Measurements from ENCODE around the gene ATP2A3.
"Not testable (repeated sequence)": the region's sequence is repeated elsewhere in the genome, so short reads cannot be mapped to it uniquely, and the experiment has no call there.

The ATP2A3 gene

DNA sequence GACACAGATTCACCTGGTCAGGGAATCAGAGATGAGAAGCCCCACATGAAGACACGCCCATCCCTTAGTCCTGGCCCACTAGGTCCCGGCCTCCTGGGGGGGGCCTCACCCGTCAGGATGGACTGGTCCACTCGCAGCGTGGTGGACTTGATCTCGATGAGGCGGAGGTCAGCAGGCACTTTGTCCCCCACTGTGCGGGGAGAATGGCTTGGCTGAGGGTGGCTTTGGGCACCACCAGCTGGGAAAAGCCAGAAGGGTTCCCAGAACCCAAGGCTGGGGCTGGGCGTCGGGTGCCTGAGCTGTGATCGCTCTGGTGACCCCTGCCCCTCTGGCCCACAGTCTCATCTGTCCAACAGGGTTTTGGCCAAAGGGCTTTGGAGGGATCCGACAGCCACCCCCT, 13.7 kb downstream of the ATP2A3 start:
- Histone ChIP-seq H3K27ac (ENCODE audit: low read length) (no peak overlapping the region), H3K9ac (ENCODE audit: low read depth, low read length) (no peak overlapping the region), H3K4me1 (ENCODE audit: insufficient read depth, low read length) (no peaks in the 10 kb centered on the region), H3K27me3 (ENCODE audit: insufficient read depth, low read length) (no peaks in the 10 kb centered on the region), H3K9me3 (ENCODE audit: insufficient read depth, low read depth, low read length) (no peaks in the 10 kb centered on the region), H3K36me3 (ENCODE audit: insufficient read depth, low read depth, low read length) (no peaks in the 10 kb centered on the region), H3K4me3 (ENCODE audit: low read length) (no peak overlapping the region)

- no peak overlapping the region for H3K4me3 ChIP-seq (ENCODE audit: low read length)
- H3K36me3 ChIP-seq (ENCODE audit: insufficient read depth, low read depth, low read length) = no peaks in the 10 kb centered on the region
- no peak overlapping the region for H3K9ac ChIP-seq (ENCODE audit: low read depth, low read length)
- H3K27me3 ChIP-seq (ENCODE audit: insufficient read depth, low read length) = peaks cover under 1% of the 10 kb centered on the region; the same call in 1 of the 2 replicates
- H3K27ac ChIP-seq (ENCODE audit: low read length) = no peak overlapping the region
- no peaks in the 10 kb centered on the region for H3K4me1 ChIP-seq (ENCODE audit: insufficient read depth, low read length)
- no peaks in the 10 kb centered on the region for H3K9me3 ChIP-seq (ENCODE audit: insufficient read depth, low read depth, low read length)
These were observed 14.8 kb downstream of the ATP2A3 start for GRCh38 chr17:3949418-3949817.

DNA sequence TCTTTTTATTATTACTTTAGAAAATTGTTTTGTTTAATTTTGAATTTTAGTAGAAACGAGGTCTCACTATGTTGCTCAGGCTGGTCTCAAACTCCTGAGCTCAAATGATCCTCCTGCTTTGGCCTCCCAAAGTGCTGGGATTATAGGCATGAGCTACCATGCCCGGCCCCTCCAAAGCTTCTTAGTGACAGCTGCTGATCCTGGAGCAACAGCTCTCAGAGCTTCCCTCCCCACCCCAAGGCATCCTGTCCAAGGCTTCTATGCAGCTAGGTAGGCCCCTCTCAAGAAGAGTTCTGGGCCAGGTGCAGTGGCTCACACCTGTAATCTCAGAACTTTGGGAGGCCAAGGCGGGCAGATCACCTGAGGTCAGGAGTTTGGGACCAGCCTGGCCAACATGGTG, 15.7 kb downstream of the ATP2A3 start:
- H3K36me3 ChIP-seq (ENCODE audit: insufficient read depth, low read depth, low read length); H3K9me3 ChIP-seq (ENCODE audit: insufficient read depth, low read depth, low read length); H3K9ac ChIP-seq (ENCODE audit: low read depth, low read length); H3K27me3 ChIP-seq (ENCODE audit: insufficient read depth, low read length); H3K4me1 ChIP-seq (ENCODE audit: insufficient read depth, low read length); H3K27ac ChIP-seq (ENCODE audit: low read length); H3K4me3 ChIP-seq (ENCODE audit: low read length): not testable (repeated sequence)

DNA sequence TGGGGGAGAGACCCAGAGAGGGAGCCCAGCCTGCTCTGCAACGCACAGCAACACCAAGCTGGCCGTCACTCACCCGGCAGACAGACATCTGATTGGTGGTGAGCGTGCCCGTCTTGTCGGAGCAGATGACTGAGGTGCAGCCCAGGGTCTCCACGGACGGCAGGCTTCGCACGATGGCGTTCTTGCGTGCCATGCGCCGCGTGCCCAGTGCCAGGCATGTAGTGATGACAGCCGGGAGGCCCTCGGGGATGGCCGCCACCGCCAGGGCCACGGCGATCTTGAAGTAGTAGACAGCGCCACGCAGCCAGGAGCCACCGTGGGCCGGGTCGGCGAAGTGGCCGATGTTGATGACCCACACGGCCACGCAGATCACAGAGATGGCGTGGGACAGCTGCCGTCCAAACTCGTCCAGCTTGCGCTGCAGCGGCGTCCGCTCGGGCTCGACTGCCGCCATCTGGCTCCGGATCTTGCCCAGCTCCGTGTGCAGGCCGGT, 16.9 kb downstream of the ATP2A3 start:
- H3K36me3 ChIP-seq (ENCODE audit: insufficient read depth, low read depth, low read length) = no peaks in the 10 kb centered on the region
- H3K27ac ChIP-seq (ENCODE audit: low read length) = no peak overlapping the region

GRCh38 chr17:3946711-3947235, 17.5 kb downstream of the ATP2A3 start:
- no peaks in the 10 kb centered on the region for H3K9me3 ChIP-seq (ENCODE audit: insufficient read depth, low read depth, low read length)
- no peaks in the 10 kb centered on the region for H3K36me3 ChIP-seq (ENCODE audit: insufficient read depth, low read depth, low read length)
- H3K9ac ChIP-seq (ENCODE audit: low read depth, low read length) = no peak overlapping the region
- no peak overlapping the region for H3K27ac ChIP-seq (ENCODE audit: low read length)
- peaks cover 8% of the 10 kb centered on the region; the same call in 1 of the 2 replicates for H3K27me3 ChIP-seq (ENCODE audit: insufficient read depth, low read length)
- no peak overlapping the region for H3K4me3 ChIP-seq (ENCODE audit: low read length)
- H3K4me1 ChIP-seq (ENCODE audit: insufficient read depth, low read length) = 0 out of 2 replicates have a peak, but pooled peaks cover 4% of the 10 kb centered on the region

More for the DNA sequence above, 16.9 kb downstream of the ATP2A3 start:
- no peak overlapping the region for H3K4me3 ChIP-seq (ENCODE audit: low read length)
- H3K27me3 ChIP-seq (ENCODE audit: insufficient read depth, low read length) = peaks cover 8% of the 10 kb centered on the region; the same call in 1 of the 2 replicates
- no peaks in the 10 kb centered on the region for H3K9me3 ChIP-seq (ENCODE audit: insufficient read depth, low read depth, low read length)
- H3K4me1 ChIP-seq (ENCODE audit: insufficient read depth, low read length) = 0 out of 2 replicates have a peak, but pooled peaks cover 4% of the 10 kb centered on the region
- no peak overlapping the region for H3K9ac ChIP-seq (ENCODE audit: low read depth, low read length)

DNA sequence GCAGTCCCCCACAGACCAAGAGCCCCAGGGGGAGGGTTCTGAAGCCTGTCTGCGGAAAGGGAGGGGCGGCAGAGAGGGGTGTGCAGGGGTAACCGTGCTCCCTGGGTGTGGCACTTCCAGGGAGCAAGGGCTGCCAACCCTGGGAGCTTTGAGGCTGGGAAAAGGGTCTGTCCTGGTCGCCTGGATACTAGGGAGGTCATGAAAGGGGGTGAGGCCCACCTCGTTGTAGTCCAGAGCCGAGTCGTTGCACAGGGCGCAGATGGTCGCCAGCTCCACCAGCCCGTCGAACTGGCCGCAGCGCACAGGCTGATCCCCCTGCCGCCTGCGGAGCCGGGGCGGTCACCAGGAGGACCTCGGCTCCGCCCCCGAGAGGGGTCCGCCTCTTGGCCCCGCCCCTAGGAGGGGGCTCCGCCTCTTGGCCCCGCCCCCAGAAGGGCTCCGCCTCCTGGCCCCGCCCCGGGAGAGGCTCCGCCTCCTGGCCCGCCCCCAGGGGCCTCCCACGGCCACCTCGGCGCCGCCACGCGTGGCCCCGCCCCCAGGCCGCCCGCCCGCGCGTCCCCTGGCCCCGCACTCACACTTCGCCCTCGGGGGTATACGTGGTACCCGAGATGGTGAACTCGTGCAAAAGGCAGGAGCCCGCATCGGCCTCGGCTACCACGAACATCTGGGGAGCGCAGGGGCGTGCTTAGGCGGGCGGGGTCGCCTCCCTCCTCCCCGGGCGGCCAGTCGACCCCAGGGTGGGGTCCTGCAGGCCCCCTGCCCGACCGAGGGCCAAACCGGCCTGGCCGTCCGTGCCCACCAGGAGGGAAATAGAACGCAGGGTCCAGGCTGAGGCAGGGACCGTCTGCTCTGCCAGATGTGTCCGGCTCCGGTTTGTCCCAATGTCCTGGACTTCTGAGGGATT, 19.5 kb downstream of the ATP2A3 start:
- 0 out of 2 replicates have a peak, but pooled peaks cover 4% of the 10 kb centered on the region for H3K4me1 ChIP-seq (ENCODE audit: insufficient read depth, low read length)
- H3K36me3 ChIP-seq (ENCODE audit: insufficient read depth, low read depth, low read length) = no peaks in the 10 kb centered on the region
- no peaks in the 10 kb centered on the region for H3K9me3 ChIP-seq (ENCODE audit: insufficient read depth, low read depth, low read length)
- peaks cover 8% of the 10 kb centered on the region; the same call in 1 of the 2 replicates for H3K27me3 ChIP-seq (ENCODE audit: insufficient read depth, low read length)
- H3K9ac ChIP-seq (ENCODE audit: low read depth, low read length) = no peak overlapping the region; the same call in 1 of the 2 replicates
- H3K27ac ChIP-seq (ENCODE audit: low read length) = no peak overlapping the region
- peak overlapping the region; percentile 63 for H3K4me3 ChIP-seq (ENCODE audit: low read length)

DNA sequence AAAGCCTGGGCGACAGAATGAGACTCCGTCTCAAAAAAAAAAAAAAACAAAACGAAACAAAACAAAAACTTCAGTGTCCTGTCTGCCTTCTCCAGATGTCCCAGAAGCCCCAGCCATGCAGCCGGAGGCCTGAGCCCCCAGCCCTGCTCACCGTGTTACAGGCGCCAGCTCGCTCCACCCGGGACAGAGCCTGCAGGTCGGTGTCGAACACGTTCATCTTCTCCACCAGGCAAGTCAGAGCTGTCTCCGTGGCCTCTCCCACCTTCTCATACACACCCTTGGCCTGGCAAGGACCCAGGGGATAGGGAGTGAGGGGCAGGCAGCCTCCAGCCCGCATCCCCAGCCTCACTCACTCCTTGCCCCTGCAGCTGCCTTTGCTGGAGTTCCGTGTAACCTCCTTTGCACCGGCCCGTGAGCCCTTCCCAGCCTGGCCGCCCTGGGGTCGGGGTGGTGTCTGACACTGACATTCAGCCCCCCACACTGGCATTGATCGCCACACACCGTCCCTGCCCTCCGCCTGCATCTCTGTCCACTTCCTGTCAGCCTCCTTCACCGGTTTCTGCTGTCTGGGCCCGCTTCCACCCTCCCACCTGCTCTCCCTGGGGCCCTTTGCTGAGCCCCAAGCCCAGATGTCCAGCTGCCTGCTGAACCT, 20.9 kb downstream of the ATP2A3 start:
- Histone ChIP-seq H3K27me3 (ENCODE audit: insufficient read depth, low read length) (peaks cover 8% of the 10 kb centered on the region; the same call in 1 of the 2 replicates), H3K27ac (ENCODE audit: low read length) (no peak overlapping the region), H3K9ac (ENCODE audit: low read depth, low read length) (no peak overlapping the region)

DNA sequence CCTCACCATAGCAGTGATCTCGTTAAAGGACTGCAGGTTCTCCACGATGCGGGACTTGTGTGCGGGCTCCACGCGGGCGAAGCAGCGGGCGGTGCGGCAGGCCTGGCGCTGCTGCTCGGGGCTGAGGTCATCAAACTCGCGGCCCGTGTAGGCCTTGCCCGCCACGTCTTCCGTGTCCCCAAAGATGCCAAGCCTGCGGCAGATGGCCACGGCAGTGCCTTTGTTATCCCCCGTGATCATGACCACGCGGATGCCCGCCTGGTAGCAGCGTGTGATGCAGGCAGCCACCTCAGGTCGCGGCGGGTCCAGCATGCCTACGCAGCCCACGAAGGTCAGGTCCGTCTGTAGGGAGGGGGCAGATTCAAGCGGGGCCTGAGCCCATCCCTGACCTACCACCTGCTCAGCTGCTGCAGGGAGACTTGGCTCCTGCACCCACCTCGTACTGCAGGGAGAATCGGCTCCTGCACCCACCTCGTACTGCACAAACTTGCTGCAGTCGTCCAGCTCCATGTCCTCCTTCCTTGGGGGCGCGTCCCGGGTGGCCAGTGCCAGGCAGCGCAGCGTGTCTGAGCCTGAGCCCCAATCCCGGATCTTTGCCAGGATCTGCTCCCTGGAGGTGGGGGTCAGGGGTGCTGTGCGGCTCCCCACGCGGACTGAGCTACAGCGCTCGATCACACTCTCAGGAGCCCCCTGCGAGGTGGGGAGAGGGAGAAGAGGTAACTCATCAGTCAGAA, 23.1 kb downstream of the ATP2A3 start:
- Histone ChIP-seq H3K9me3 (ENCODE audit: insufficient read depth, low read depth, low read length) (no peaks in the 10 kb centered on the region), H3K9ac (ENCODE audit: low read depth, low read length) (no peak overlapping the region), H3K36me3 (ENCODE audit: insufficient read depth, low read depth, low read length) (no peaks in the 10 kb centered on the region), H3K27ac (ENCODE audit: low read length) (no peak overlapping the region), H3K4me1 (ENCODE audit: insufficient read depth, low read length) (0 out of 2 replicates have a peak, but pooled peaks cover 4% of the 10 kb centered on the region), H3K4me3 (ENCODE audit: low read length) (no peak overlapping the region), H3K27me3 (ENCODE audit: insufficient read depth, low read length) (peaks cover 8% of the 10 kb centered on the region; the same call in 1 of the 2 replicates)

More for the DNA sequence above, 20.9 kb downstream of the ATP2A3 start:
- Histone ChIP-seq H3K9me3 (ENCODE audit: insufficient read depth, low read depth, low read length) (no peaks in the 10 kb centered on the region), H3K36me3 (ENCODE audit: insufficient read depth, low read depth, low read length) (no peaks in the 10 kb centered on the region), H3K4me1 (ENCODE audit: insufficient read depth, low read length) (0 out of 2 replicates have a peak, but pooled peaks cover 4% of the 10 kb centered on the region), H3K4me3 (ENCODE audit: low read length) (no peak overlapping the region)

- H3K27me3 ChIP-seq (ENCODE audit: insufficient read depth, low read length) = no peaks in the 10 kb centered on the region
- H3K9ac ChIP-seq (ENCODE audit: low read depth, low read length) = no peak overlapping the region
- H3K36me3 ChIP-seq (ENCODE audit: insufficient read depth, low read depth, low read length) = no peaks in the 10 kb centered on the region
- no peaks in the 10 kb centered on the region for H3K4me1 ChIP-seq (ENCODE audit: insufficient read depth, low read length)
- no peaks in the 10 kb centered on the region for H3K9me3 ChIP-seq (ENCODE audit: insufficient read depth, low read depth, low read length)
- H3K27ac ChIP-seq (ENCODE audit: low read length) = no peak overlapping the region
- H3K4me3 ChIP-seq (ENCODE audit: low read length) = no peak overlapping the region
These were observed 26.9 kb downstream of the ATP2A3 start for GRCh38 chr17:3937359-3937758.

DNA sequence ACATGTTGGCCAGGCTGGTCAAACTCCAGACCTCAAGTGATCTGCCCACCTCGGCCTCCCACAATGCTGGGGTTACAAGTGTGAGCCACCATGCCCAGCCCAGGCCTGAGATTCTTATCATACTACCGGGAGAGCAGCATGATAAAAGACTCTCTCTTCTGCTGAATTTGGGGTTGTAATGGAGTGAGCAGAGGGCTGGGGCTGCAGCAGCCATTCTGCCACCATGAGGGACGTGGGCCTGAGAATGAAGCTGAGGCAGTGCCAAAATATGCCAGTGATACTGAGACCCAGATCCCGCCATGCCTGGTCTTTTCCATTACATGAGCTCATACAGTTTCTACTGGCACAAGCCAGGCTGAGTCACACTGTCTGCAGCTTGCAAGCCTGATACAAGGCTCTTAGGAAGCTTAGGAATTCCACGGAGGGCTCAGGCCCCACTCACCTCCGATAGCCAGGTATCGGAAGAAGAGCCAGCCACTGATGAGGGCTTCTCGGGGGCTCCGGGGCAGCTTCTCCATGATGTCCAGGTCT, 28.3 kb downstream of the ATP2A3 start:
- no peaks in the 10 kb centered on the region for H3K27me3 ChIP-seq (ENCODE audit: insufficient read depth, low read length)
- H3K9me3 ChIP-seq (ENCODE audit: insufficient read depth, low read depth, low read length) = no peaks in the 10 kb centered on the region
- H3K36me3 ChIP-seq (ENCODE audit: insufficient read depth, low read depth, low read length) = no peaks in the 10 kb centered on the region
- H3K27ac ChIP-seq (ENCODE audit: low read length) = no peak overlapping the region
- H3K4me1 ChIP-seq (ENCODE audit: insufficient read depth, low read length) = no peaks in the 10 kb centered on the region
- H3K4me3 ChIP-seq (ENCODE audit: low read length) = no peak overlapping the region
- no peak overlapping the region for H3K9ac ChIP-seq (ENCODE audit: low read depth, low read length)

DNA sequence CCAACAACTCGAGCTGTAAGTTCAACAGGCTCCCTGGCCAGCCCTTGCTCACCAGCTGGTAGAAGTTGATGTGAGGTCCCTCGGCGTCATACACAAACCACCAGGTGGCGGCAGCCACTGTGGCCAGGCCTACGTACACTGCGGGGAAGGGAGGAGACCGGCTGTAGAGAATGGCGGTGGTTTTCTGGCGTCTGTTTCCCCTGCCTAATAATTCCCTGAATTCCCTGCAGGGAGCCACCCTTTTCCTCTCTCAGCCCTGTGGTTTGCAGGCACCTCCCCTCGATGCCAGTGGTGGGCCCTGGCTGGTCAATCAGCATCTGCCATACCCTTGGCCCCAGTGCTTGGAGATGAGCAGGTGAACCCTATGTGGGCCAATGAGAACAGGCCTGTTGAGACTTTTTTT, 29.1 kb downstream of the ATP2A3 start:
- Histone ChIP-seq H3K36me3 (ENCODE audit: insufficient read depth, low read depth, low read length) (no peaks in the 10 kb centered on the region), H3K9me3 (ENCODE audit: insufficient read depth, low read depth, low read length) (no peaks in the 10 kb centered on the region), H3K9ac (ENCODE audit: low read depth, low read length) (no peak overlapping the region), H3K4me1 (ENCODE audit: insufficient read depth, low read length) (no peaks in the 10 kb centered on the region), H3K27ac (ENCODE audit: low read length) (no peak overlapping the region), H3K4me3 (ENCODE audit: low read length) (no peak overlapping the region), H3K27me3 (ENCODE audit: insufficient read depth, low read length) (no peaks in the 10 kb centered on the region)

All from iPS-20b (cell line).